WTC11 (cell line): ENCODE data around the gene MEPCE. TPM values are rescaled to one million over a fixed set of nuclear protein-coding genes. Genes with fewer than 3 reads are reported as not detected.

ENCODE experiments used
- ATAC-seq: fragments of 200-7000 bp; cut with Tn5 transposase; 2 replicates; pipeline ENCODE4 v1.10.0; 2021; ENCODE audit warnings: mild to moderate bottlenecking, moderate library complexity
- CTCF ChIA-PET: fragments of 300-600 bp; sonication (Branson Sonifier 250); formaldehyde crosslinking; loops from one replicate; lab custom pipeline; 2021; ENCODE audit warnings: antibody characterized with exemption; lab: Charles Lee
- POLR2A ChIA-PET: fragments of 350-600 bp; sonication (Branson Sonifier 250); formaldehyde crosslinking; loops from one replicate; lab custom pipeline; 2021; ENCODE audit warnings: antibody characterized with exemption; lab: Charles Lee
- DNase-seq: peaks from one replicate; pipeline ENCODE4 v3.0.0; 2021; ENCODE audit warnings: low spot score
- H3K27ac Mint-ChIP-seq: 2 replicates; pipeline ENCODE4 v1.8.0; 2021; ENCODE audit warnings: mixed read lengths
- H3K27me3 Mint-ChIP-seq: 2 replicates; pipeline ENCODE4 v1.8.0; 2021; ENCODE audit warnings: low read depth, mild to moderate bottlenecking, moderate library complexity, mixed read lengths
- H3K36me3 Mint-ChIP-seq: 2 replicates; pipeline ENCODE4 v1.8.0; 2021; ENCODE audit warnings: mixed read lengths
- H3K4me1 Mint-ChIP-seq: 2 replicates; pipeline ENCODE4 v1.8.0; 2022; ENCODE audit warnings: mixed read lengths
- H3K4me3 Mint-ChIP-seq: 2 replicates; pipeline ENCODE4 v1.8.0; 2021; ENCODE audit warnings: mild to moderate bottlenecking, moderate library complexity, mixed read lengths
- H3K9me3 Mint-ChIP-seq: 2 replicates; pipeline ENCODE4 v1.8.0; 2021; ENCODE audit warnings: mixed read lengths
- AR ChIP-seq: fragments of 250-450 bp; sonication (Bioruptor Pico); IDR thresholded peaks from 2 replicates; pipeline ENCODE4 v1.9.0; 2021; ENCODE audit warnings: mild to moderate bottlenecking
- ETV6 ChIP-seq: sonication (generic); formaldehyde crosslinking; IDR thresholded peaks from 2 replicates; pipeline ENCODE4 v1.8.1; 2022; ENCODE audit warnings: mild to moderate bottlenecking, missing genetic modification reagents
- JUN ChIP-seq: sonication (generic); formaldehyde crosslinking; IDR thresholded peaks from 2 replicates; pipeline ENCODE4 v1.8.0; 2023; ENCODE audit warnings: mild to moderate bottlenecking, missing genetic modification reagents
- MXD4 ChIP-seq: fragments of 250-450 bp; sonication (Bioruptor Pico); IDR thresholded peaks from 2 replicates; pipeline ENCODE4 v1.8.0; 2021; ENCODE audit warnings: mild to moderate bottlenecking, moderate library complexity, borderline replicate concordance
- NFE2L1 ChIP-seq: sonication (generic); formaldehyde crosslinking; IDR thresholded peaks from 2 replicates; pipeline ENCODE4 v1.8.1; 2023; ENCODE audit warnings: missing genetic modification reagents
- NR3C1 ChIP-seq: sonication (generic); formaldehyde crosslinking; conservative IDR thresholded peaks from 2 replicates; pipeline ENCODE4 v1.8.1; 2023; ENCODE audit warnings: low read depth, mild to moderate bottlenecking, missing genetic modification reagents
- SP1 ChIP-seq: sonication (generic); formaldehyde crosslinking; conservative IDR thresholded peaks from 2 replicates; pipeline ENCODE4 v1.8.1; 2022; ENCODE audit warnings: missing genetic modification reagents
- TCF7 ChIP-seq: sonication (generic); formaldehyde crosslinking; IDR thresholded peaks from 2 replicates; pipeline ENCODE4 v1.8.0; 2022; ENCODE audit warnings: mild to moderate bottlenecking, low read depth, missing genetic modification reagents, moderate library complexity
- ZNF423 ChIP-seq: fragments of 250-450 bp; sonication (Bioruptor Pico); IDR thresholded peaks from 2 replicates; pipeline ENCODE4 v2.1.2; 2022; ENCODE audit warnings: mild to moderate bottlenecking, moderate library complexity
- total RNA-seq: library from RNA; stranded (reverse); gene quantifications from 3 replicates; pipeline ENCODE4 v1.2.3, GENCODE V29; 2021
- TF ChIP-seq, protein P1 (sequence below): sonication (generic); formaldehyde crosslinking; IDR thresholded peaks from 2 replicates; pipeline ENCODE4 v1.8.1; 2022; ENCODE audit warnings: low read depth, missing genetic modification reagents, borderline replicate concordance
- TF ChIP-seq, protein P2 (sequence below): sonication (generic); formaldehyde crosslinking; IDR thresholded peaks from 2 replicates; pipeline ENCODE4 v1.8.0; 2022; ENCODE audit warnings: mild to moderate bottlenecking, missing genetic modification reagents
- TF ChIP-seq, protein P3 (sequence below): fragments of 250-450 bp; sonication (Bioruptor Pico); IDR thresholded peaks from 2 replicates; pipeline ENCODE4 v1.9.0; 2021; ENCODE audit warnings: mild to moderate bottlenecking
- TF ChIP-seq, protein P4 (sequence below): sonication (generic); formaldehyde crosslinking; IDR thresholded peaks from 2 replicates; pipeline ENCODE4 v1.8.1; 2023; ENCODE audit warnings: mild to moderate bottlenecking, missing genetic modification reagents

The MEPCE gene
- total RNA-seq, 1 experiment from 2014 or later: 41.9 TPM

DNA sequence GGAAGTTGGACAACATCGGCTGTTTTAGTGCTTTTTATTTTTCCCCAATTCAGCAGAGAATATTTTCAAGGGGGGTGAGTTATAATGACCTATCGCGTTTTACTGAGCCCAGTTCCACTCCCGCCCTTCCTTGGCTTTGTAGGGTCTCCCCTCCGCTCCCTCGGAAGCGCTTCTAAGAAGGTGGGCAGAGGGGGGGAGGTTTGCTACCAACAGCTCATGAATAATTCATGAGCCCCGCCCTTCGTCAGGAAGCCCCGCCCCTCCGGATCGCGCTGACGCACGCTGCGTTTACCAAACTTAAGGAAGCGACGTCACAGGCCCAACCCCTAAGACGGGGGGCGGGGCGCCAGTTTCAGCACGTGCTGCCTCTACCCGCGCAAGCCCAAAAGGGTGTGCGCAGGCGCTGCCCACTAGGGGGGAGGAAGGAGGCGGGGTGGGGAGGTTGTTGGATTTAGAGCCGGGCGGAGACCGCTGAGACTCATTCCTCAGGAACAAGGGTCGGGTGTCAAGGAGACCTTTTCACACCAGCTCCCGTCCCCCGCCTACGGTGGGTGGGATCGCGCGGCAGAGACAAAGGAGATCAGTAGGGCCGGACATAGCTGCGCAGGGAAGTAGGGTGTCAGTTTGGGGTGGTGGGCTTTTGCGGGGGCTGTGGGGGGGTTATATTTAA lies 529 bp upstream of the MEPCE start (continued):
- no peak for TF ChIP-seq TCF7 (CRISPR knock-in tag)
- TF ChIP-seq NFE2L1 (CRISPR knock-in tag): peak; percentile 12; the same call in 1 of the 2 replicates
- TF ChIP-seq JUN: no peak
- TF ChIP-seq ZNF423 (CRISPR knock-in tag): no peak
- TF ChIP-seq ETV6: peak; percentile 23
- TF ChIP-seq, protein P1, sequence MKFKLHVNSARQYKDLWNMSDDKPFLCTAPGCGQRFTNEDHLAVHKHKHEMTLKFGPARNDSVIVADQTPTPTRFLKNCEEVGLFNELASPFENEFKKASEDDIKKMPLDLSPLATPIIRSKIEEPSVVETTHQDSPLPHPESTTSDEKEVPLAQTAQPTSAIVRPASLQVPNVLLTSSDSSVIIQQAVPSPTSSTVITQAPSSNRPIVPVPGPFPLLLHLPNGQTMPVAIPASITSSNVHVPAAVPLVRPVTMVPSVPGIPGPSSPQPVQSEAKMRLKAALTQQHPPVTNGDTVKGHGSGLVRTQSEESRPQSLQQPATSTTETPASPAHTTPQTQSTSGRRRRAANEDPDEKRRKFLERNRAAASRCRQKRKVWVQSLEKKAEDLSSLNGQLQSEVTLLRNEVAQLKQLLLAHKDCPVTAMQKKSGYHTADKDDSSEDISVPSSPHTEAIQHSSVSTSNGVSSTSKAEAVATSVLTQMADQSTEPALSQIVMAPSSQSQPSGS (CRISPR knock-in tag): no peak
- TF ChIP-seq, protein P2, sequence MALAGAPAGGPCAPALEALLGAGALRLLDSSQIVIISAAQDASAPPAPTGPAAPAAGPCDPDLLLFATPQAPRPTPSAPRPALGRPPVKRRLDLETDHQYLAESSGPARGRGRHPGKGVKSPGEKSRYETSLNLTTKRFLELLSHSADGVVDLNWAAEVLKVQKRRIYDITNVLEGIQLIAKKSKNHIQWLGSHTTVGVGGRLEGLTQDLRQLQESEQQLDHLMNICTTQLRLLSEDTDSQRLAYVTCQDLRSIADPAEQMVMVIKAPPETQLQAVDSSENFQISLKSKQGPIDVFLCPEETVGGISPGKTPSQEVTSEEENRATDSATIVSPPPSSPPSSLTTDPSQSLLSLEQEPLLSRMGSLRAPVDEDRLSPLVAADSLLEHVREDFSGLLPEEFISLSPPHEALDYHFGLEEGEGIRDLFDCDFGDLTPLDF (CRISPR knock-in tag): peak; percentile 80; the same call in 1 of the 2 replicates
- TF ChIP-seq NR3C1: no peak
- peak; percentile 83 for TF ChIP-seq SP1
- TF ChIP-seq AR (CRISPR knock-in tag): no peak; the same call in 1 of the 2 replicates
- TF ChIP-seq MXD4 (CRISPR knock-in tag): no peak

DNA sequence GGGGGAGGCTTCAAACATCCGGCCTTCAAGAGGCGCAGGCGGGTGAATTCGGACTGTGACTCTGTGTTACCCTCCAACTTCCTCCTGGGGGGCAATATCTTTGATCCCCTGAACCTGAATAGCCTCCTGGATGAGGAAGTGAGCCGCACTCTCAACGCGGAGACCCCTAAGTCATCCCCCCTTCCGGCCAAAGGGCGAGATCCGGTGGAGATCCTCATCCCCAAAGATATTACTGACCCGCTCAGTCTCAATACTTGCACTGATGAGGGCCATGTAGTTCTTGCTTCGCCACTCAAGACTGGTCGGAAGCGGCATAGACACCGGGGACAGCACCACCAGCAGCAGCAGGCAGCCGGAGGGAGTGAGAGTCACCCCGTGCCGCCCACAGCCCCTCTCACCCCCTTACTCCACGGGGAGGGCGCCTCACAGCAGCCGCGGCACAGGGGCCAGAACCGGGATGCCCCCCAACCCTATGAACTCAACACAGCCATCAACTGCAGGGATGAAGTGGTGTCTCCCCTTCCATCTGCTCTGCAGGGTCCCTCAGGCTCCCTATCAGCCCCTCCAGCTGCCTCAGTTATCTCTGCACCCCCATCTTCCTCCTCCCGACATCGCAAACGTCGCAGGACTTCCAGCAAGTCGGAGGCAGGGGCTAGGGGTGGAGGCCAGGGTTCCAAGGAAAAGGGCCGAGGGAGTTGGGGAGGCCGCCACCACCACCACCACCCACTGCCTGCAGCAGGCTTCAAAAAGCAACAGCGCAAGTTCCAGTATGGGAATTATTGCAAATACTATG lies 1.1 kb downstream of the MEPCE start:
- peaks cover 27% of the 10 kb centered on the region for H3K27me3 Mint-ChIP-seq
- peaks cover 4% of the 10 kb centered on the region; the same call in 1 of the 2 replicates for H3K9me3 Mint-ChIP-seq
- H3K4me3 Mint-ChIP-seq: peak overlapping the region; percentile 77
- CTCF ChIA-PET: interaction anchor here (1.1 to 3.2 kb wide), 5 partner anchors 15 to 39 kb away, joined by 3 to 20 read pairs (median 6); no protein-coding TSS in a partner anchor
- ATAC-seq (no peak), DNase-seq (peak; percentile 26)
- H3K4me1 Mint-ChIP-seq: peaks cover 36% of the 10 kb centered on the region
- POLR2A ChIA-PET: interaction anchor here (0.6 to 3.0 kb wide), 2 partner anchors 15 to 317 kb away, joined by 3 to 25 read pairs; no protein-coding TSS in a partner anchor
- H3K27ac Mint-ChIP-seq: peak overlapping the region; percentile 93
- TF ChIP-seq, protein P3, sequence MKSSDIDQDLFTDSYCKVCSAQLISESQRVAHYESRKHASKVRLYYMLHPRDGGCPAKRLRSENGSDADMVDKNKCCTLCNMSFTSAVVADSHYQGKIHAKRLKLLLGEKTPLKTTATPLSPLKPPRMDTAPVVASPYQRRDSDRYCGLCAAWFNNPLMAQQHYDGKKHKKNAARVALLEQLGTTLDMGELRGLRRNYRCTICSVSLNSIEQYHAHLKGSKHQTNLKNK (CRISPR knock-in tag): no peak
- TF ChIP-seq, protein P1 (CRISPR knock-in tag): no peak
- TF ChIP-seq, protein P4, sequence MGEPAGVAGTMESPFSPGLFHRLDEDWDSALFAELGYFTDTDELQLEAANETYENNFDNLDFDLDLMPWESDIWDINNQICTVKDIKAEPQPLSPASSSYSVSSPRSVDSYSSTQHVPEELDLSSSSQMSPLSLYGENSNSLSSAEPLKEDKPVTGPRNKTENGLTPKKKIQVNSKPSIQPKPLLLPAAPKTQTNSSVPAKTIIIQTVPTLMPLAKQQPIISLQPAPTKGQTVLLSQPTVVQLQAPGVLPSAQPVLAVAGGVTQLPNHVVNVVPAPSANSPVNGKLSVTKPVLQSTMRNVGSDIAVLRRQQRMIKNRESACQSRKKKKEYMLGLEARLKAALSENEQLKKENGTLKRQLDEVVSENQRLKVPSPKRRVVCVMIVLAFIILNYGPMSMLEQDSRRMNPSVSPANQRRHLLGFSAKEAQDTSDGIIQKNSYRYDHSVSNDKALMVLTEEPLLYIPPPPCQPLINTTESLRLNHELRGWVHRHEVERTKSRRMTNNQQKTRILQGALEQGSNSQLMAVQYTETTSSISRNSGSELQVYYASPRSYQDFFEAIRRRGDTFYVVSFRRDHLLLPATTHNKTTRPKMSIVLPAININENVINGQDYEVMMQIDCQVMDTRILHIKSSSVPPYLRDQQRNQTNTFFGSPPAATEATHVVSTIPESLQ (CRISPR knock-in tag): no peak
- H3K36me3 Mint-ChIP-seq: peaks cover 33% of the 10 kb centered on the region
